ENCODE results near the gene CDCA4.
A peak's percentile ranks its signal among the peaks of the same experiment; 100 is the strongest.

CDCA4 gene

DNA sequence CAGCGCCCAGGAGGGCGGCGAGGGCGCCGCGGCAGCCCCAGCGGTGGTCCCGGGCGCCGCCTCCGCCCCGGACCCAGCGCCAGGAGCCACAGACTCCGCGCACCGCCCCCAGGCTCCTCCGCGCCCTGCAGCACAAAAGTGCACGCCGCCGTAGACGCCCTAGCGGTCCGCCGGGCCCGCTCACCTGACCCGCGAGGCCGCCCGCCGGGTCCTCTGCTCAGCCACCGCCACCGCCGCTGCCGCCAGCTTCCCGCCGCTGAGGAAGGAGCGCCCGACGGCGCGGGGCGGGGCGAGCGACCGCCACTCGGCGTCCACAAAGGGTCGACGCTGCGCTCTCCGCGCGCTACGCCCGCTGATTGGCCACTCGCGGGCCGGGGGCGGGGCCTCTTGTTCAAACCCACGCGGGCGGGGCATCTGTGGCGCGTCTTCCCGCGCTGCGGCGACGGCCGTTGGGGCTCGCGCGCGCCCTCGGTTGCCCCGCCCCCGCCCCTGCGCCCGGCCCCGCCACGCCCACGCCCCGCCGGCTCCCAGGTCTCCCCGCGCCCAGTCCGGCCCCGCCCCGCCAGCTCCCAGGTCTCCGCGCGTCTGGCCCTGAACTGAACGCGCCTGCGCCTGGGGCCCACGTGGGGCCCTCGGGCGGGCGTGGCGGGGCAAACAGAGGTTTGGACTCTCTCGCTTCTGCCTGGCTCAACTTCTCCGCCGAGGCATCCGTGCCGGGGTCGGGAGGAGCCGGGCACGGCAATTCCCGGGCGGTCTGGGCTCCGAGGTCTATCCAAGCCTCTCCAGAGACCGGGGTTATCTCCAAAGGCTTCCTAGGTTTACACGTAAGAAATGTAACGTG, at the start of gene CDCA4:
TSS of gene CDCA4 (minus strand) at position 269 of the 841 bp plus-strand sequence. CDS start 9,154 bp downstream, outside the sequence.
- Histone ChIP-seq H3K79me2 (ENCODE audit: control insufficient read depth, low read length) (peaks cover 63% of the 10 kb centered on the region), H3K9me2 (replicated peaks; ENCODE audit: control insufficient read depth, low read length) (no peaks in the 10 kb centered on the region), H3F3A (ENCODE audit: control insufficient read depth, insufficient read depth) (peaks cover 9% of the 10 kb centered on the region), H3K4me2 (ENCODE audit: low read length) (peak within 1 kb of the TSS; percentile 95), H3K36me3 (ENCODE audit: control insufficient read depth, low read length) (peaks cover 46% of the 10 kb centered on the region), H3K4me3 (ENCODE audit: low read length) (peak within 1 kb of the TSS; percentile 99), H3K4me1 (ENCODE audit: control insufficient read depth, low read length) (peaks cover 45% of the 10 kb centered on the region), H3K27ac (ENCODE audit: low read depth, low read length) (peak within 1 kb of the TSS; percentile 71), H3K9me3 (ENCODE audit: control insufficient read depth, insufficient read depth, low read length) (no peaks in the 10 kb centered on the region), H4K20me1 (ENCODE audit: control insufficient read depth, insufficient read depth, low read depth, low read length) (peaks cover 34% of the 10 kb centered on the region), H3K27me3 (ENCODE audit: control insufficient read depth, low read length) (no peaks in the 10 kb centered on the region)
- TF ChIP-seq, protein P1, sequence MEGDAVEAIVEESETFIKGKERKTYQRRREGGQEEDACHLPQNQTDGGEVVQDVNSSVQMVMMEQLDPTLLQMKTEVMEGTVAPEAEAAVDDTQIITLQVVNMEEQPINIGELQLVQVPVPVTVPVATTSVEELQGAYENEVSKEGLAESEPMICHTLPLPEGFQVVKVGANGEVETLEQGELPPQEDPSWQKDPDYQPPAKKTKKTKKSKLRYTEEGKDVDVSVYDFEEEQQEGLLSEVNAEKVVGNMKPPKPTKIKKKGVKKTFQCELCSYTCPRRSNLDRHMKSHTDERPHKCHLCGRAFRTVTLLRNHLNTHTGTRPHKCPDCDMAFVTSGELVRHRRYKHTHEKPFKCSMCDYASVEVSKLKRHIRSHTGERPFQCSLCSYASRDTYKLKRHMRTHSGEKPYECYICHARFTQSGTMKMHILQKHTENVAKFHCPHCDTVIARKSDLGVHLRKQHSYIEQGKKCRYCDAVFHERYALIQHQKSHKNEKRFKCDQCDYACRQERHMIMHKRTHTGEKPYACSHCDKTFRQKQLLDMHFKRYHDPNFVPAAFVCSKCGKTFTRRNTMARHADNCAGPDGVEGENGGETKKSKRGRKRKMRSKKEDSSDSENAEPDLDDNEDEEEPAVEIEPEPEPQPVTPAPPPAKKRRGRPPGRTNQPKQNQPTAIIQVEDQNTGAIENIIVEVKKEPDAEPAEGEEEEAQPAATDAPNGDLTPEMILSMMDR (IDR thresholded peaks at IDR 0.05; ENCODE audit: low read depth, low read length, poor library complexity, severe bottlenecking): no peak
- TF ChIP-seq EZH2phosphoT487 (IDR thresholded peaks at IDR 0.05; ENCODE audit: borderline replicate concordance, low read length): no peak

DNA sequence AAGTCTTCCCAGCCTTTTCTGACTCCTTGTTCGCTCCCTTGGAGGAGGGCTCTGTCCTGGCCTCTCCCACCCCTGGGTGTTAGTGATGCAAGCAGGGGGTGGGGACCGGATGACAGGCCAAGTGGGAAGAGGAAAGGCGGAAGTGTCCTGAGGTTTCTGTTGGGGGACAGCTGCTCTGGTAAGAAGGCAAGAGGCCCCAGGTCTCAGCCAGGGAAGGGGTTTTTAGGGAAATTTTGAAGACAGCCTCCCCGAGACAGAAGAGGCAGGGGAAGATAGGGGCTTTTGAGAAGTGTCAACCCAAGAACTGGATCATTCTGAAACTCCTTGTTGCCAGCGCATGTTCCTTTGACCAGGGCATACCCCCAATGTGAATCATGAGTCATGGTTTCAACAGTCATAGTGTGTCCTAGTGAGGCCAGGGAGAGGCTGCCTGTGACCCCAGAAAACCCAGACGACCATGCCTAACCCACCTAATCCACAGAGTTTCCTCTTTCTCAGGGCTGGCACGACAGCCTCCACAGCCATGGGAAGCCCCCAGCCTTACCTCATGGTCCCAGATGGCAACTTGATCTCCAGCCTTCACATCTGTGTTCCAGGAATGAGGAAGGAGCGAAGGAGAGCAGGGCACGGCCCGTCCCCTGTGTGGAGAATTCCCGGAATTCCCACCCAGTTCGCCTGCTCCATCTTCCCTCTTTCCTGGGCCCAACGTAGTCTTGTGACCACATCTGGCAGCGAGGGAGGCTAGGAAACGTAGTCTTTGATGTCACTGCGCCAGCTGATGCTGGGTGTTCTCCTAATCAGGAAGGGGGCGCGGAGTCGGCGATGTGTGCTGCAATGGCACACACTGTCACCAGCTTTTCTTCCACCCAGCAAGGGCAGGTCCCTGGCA, 49.2 kb upstream of the CDCA4 start:
- peaks cover 20% of the 10 kb centered on the region for H3K27me3 ChIP-seq (ENCODE audit: control insufficient read depth, low read length)
- H3K36me3 ChIP-seq (ENCODE audit: control insufficient read depth, low read length): no peaks in the 10 kb centered on the region
- peak overlapping the region; percentile 12; the same call in 1 of the 2 replicates for H3K4me3 ChIP-seq (ENCODE audit: low read length)
- no peaks in the 10 kb centered on the region for H3F3A ChIP-seq (ENCODE audit: control insufficient read depth, insufficient read depth)
- H3K4me1 ChIP-seq (ENCODE audit: control insufficient read depth, low read length): peaks cover 35% of the 10 kb centered on the region
- H4K20me1 ChIP-seq (ENCODE audit: control insufficient read depth, insufficient read depth, low read depth, low read length): no peaks in the 10 kb centered on the region
- H3K79me2 ChIP-seq (ENCODE audit: control insufficient read depth, low read length): no peaks in the 10 kb centered on the region
- no peak overlapping the region for H3K27ac ChIP-seq (ENCODE audit: low read depth, low read length)
- H3K9me3 ChIP-seq (ENCODE audit: control insufficient read depth, insufficient read depth, low read length): no peaks in the 10 kb centered on the region
- peak overlapping the region; percentile 44 for H3K4me2 ChIP-seq (ENCODE audit: low read length)
- H3K9me2 ChIP-seq (replicated peaks; ENCODE audit: control insufficient read depth, low read length): no peaks in the 10 kb centered on the region
- TF ChIP-seq, protein P1 (IDR thresholded peaks at IDR 0.05; ENCODE audit: low read depth, low read length, poor library complexity, severe bottlenecking): no peak
- 0 out of 2 replicates have a peak, but pooled peaks have one; percentile 54 for TF ChIP-seq EZH2phosphoT487 (IDR thresholded peaks at IDR 0.05; ENCODE audit: borderline replicate concordance, low read length)

DNA sequence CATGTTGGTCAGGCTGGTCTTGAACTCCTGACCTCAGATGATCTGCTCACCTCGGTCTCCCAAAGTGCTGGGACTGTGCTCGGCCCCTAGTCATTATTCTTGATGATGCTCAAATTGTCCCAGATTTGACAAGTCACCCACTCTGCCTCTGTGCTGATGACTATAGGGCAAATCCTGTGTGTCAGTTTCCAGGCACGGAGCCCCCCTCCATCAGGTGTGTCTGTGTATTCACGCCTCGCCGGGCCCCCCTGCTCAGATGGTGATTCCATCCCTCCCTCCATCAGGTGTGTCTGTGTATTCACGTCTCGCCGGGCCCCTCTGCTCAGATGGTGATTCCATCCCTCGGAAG, 48.6 kb upstream of the CDCA4 start:
- no peaks in the 10 kb centered on the region for H3F3A ChIP-seq (ENCODE audit: control insufficient read depth, insufficient read depth)
- no peaks in the 10 kb centered on the region for H3K9me2 ChIP-seq (replicated peaks; ENCODE audit: control insufficient read depth, low read length)
- H3K27me3 ChIP-seq (ENCODE audit: control insufficient read depth, low read length): peaks cover 25% of the 10 kb centered on the region
- H3K4me1 ChIP-seq (ENCODE audit: control insufficient read depth, low read length): peaks cover 38% of the 10 kb centered on the region
- H3K9me3 ChIP-seq (ENCODE audit: control insufficient read depth, insufficient read depth, low read length): no peaks in the 10 kb centered on the region
- no peak overlapping the region for H3K27ac ChIP-seq (ENCODE audit: low read depth, low read length)
- H3K36me3 ChIP-seq (ENCODE audit: control insufficient read depth, low read length): no peaks in the 10 kb centered on the region
- TF ChIP-seq EZH2phosphoT487 (IDR thresholded peaks at IDR 0.05; ENCODE audit: borderline replicate concordance, low read length): no peak
- TF ChIP-seq, protein P1 (IDR thresholded peaks at IDR 0.05; ENCODE audit: low read depth, low read length, poor library complexity, severe bottlenecking): no peak
- peak overlapping the region; percentile 44 for H3K4me2 ChIP-seq (ENCODE audit: low read length)
- H3K4me3 ChIP-seq (ENCODE audit: low read length): peak overlapping the region; percentile 12; the same call in 1 of the 2 replicates
- H3K79me2 ChIP-seq (ENCODE audit: control insufficient read depth, low read length): peaks cover 6% of the 10 kb centered on the region
- H4K20me1 ChIP-seq (ENCODE audit: control insufficient read depth, insufficient read depth, low read depth, low read length): no peaks in the 10 kb centered on the region
